HuH-7 (cell line): ENCODE results near the gene TULP4.
"Not testable (repeated sequence)": the region's sequence is repeated elsewhere in the genome, so short reads cannot be mapped to it uniquely, and the experiment has no call there.

Source experiments
- DNase-seq: peaks from one replicate; pipeline ENCODE4 v3.0.0; 2011; ENCODE audit warnings: low spot score

The TULP4 gene

GRCh38 chr6:158503222-158503621 lies 191.0 kb downstream of the TULP4 start:
- no peak for DNase-seq

GRCh38 chr6:158503846-158504245 lies 191.6 kb downstream of the TULP4 start:
- DNase-seq, result no peak

- DNase-seq, result no peak
Measured at GRCh38 chr6:158505194-158505593, 192.9 kb downstream of the TULP4 start.

GRCh38 chr6:158506601-158507000 lies 194.3 kb downstream of the TULP4 start:
- peak; percentile 89 for DNase-seq

DNA sequence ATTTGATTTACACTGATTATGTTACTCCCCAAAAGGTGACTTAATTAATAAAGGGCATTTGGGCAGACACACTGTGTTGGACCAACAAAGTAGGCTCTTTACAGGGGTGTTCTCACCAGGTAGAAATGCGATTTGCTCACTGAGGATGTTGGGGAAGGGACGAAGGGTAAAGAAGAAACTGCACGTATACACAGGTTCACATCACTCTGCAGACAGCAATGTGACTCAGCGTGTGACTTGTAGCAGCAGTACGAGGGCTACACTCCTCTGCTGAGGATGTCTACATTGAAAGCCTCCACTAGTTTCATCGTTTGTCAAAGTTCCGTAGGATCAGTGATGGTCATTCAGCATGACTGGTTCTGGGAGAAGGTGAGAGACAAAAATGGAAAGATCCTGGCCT lies 194.9 kb downstream of the TULP4 start:
- DNase-seq, result no peak

DNA sequence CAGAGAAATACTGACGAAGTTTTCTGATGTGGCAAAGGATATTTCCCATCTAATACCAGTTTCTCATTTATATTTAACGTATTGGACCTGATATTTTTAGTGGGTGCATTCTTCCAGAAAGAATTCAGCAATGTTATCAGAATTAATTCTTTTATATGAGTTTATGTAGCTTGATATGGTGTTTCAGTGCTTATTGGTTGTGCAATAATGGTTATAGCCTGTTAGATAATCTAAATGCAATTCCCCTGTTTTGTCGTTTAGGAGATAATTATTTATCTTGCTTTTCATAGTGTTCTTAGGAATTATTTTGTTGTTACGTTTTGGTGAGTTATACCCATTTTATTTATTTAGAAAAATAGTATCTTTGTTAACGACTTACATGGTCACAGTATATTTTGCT lies 196.2 kb downstream of the TULP4 start:
- no peak for DNase-seq

DNA sequence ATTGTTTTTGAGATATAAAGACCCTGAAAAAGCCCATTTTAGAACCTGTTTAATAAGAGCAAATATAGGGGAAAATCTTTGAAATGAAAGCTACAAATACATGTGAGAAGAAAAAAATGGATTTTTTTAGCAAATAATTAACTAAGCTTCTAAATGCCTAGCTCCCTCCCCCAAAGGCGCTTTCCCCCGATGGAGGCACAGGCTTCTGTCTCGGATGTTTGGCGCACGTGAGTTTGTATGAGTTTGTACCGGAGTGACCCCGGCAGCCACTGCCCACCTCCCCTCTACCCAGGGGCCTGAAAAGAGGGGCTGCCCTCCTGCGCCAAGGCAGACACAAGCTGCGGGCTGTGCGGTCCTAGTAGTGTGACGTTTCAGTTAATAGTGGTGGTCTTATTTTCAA lies 197.2 kb downstream of the TULP4 start:
- peak; percentile 71 for DNase-seq

DNA sequence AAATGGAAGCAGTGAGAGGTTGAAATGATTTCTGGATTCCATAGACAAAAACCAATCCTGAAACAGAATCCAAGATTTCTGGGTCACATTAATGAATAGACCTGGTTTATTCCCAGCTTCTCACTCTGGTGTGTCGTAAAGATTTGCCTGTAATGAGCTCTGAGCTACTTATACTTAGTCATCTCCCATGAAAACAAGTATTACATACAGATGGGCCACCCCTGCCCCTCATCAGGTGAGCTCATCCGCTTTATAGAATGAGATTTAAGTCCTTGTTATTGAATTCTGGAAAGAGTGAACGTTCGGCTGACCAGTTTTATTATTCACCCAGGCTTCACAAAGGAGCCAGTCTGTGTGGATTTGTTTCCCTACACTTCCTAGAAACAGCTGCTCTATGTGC lies 200.5 kb downstream of the TULP4 start:
- DNase-seq, result no peak

GRCh38 chr6:158514176-158514575 lies 201.9 kb downstream of the TULP4 start:
- DNase-seq, result no peak

DNA sequence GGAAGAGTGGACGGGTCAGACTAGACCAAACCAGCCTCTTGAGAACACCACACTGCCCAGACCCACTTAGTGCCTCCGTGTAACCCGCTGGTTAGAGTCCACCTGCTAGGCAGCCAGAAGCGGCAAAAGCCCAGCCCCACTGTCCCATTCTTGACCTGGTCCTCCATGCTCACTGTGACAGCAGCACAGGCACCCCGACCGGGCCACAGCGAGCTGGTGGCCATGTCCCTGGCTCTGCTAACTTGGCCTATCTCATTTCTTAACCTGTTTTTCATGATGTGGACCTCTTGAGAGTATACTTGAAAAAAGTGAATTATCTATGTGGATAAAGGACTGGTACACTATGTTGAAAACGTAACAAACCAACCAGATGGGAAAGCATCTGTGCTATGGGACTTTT lies 202.7 kb downstream of the TULP4 start:
- no peak for DNase-seq

GRCh38 chr6:158516098-158516497 lies 203.8 kb downstream of the TULP4 start:
- no peak for DNase-seq

- no peak for DNase-seq
Measured at GRCh38 chr6:158517038-158517437, 204.8 kb downstream of the TULP4 start.

DNA sequence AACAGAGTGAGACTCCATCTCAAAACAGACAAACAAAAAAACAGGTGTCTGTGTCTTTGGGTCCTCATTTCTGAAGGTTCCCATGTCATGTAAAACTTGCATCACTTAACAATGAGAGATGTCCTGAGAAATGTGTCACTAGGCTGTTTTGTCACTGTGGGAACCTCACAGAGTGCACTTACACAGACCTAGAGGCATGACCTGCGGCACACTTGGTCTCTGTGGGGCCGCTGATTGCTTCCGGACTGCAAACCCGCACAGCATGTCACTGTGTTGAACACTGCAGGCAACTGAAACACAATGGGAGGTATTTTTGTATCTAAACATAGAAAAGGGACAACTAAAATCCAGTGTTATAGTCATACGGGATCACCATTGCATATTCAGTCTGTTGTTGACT lies 205.3 kb downstream of the TULP4 start:
- no peak for DNase-seq

DNA sequence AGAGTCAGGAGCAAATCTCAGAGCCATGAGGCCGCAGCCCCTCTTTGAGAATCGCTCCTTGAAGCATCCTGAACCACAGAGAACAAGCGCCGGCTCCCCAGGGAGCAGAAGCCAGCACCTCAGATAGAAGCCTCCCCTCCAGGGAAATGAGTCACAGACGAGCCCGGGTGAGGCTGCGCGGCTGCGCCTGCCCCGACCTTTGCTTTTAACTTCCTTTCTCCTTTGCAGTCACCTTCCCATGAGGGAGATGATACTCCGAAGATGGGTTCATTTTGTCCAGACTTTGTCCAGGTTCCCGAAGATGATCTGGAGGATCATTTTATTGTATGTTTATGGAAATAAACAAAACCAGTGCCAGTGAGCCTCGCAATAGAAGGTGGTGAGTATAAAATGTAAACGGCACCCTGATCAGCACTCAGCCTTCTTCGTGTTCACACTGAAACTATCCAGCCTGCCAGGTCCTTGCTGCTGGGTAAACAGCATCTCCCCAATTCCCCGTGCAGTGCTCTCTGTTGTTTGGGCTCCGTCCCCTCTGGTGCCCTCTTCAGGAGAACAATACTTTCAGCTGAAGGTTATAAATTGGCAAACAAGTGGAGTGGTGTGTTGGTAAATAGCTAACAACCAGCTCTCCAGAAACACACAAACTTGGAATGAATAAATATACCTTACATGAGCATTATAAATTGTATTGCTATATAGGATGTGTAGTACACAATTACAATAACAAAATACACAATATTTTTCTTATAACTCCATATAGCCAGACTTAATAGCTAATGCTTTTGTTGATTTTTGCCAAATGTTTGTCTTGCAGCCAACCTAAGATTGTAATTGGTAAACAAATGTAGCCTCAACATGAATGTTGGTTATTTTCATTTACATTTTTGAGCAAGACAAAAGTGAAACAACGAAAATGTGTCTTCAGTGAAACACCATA lies 206.2 kb downstream of the TULP4 start:
- peak; percentile 60 for DNase-seq

DNA sequence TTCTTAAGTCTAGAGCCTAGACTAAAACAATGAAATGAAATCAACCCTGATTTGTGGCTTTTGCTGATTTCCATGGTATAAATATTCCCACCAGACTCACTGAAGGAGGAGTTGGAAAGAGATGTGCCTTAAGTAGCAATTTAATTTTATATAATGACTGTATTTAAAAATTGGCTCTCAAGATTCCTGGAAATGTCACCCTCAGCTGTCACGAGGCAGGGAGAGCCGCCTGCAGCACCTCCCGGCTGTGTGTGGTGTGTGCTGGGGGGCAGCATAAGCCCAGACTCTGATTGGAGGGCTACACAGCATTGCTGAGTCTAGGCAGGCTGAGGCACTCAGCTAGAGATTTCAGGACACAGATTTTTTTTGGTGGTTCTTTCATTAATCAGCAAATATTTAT lies 207.0 kb downstream of the TULP4 start:
- DNase-seq, result no peak

DNA sequence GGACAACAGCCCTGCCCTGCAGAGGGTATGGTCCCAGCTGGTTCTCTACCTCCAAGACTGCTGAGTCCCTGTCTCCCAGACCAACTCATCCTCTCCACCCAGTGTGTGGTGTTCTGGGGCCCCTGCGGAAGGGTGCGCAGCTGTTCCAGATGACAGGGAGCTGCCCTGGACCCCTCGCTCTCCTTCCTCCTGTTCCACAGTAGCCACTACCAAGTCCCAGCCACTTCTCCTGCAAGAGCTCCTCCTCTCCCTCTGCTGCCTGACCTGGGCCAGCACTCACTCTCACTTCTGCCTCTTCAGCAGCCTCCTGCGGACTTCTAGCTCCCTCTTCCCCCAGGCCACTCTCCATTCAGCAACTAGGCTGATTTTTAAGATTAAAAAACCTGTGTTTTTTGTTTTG lies 207.5 kb downstream of the TULP4 start:
- DNase-seq, result no peak

DNA sequence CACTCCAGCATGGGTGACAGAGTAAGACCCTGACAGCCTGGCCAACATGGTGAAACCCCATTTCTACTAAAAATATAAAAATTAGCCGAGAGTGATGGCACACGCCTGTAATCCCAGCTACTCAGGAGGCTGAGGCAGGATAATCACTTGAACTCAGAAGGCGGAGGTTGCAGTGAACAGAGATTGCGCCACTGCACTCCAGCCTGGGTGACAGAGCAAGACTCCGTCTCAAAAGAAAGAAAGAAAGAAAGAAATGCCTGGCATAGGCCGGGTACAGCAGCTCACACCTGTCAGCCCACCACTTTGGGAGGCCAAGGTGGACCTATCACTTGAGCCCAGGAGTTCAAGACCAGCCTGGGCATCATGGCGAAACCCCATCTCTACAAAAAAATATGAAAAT lies 208.7 kb downstream of the TULP4 start:
- DNase-seq, result not testable (repeated sequence)

GRCh38 chr6:158521759-158522158 lies 209.5 kb downstream of the TULP4 start:
- DNase-seq, result no peak

GRCh38 chr6:158522616-158523015 lies 210.4 kb downstream of the TULP4 start:
- DNase-seq, result no peak

DNA sequence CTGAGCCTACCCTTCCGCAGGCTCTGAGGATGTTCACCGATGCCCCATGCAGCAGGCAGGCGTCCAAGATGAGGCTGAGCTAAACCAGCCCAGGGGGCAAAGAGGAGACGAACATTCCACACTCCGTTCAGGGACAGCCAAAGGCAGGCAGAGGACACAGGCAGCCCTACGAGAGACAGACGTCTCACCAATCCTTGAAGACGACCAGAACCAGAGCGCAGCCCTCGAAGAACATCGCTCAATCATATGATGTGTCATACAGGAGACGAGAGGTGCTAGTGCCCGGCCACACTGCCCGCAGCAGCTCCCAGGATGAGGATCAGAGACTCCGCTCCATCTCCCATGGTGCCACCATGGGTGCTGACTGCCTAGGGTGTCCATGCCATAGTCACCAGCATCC lies 212.0 kb downstream of the TULP4 start:
- no peak for DNase-seq

- not testable (repeated sequence) for DNase-seq
Measured at GRCh38 chr6:158527858-158528257, 215.6 kb downstream of the TULP4 start.

- no peak for DNase-seq
Measured at GRCh38 chr6:158528826-158529225, 216.6 kb downstream of the TULP4 start.

DNA sequence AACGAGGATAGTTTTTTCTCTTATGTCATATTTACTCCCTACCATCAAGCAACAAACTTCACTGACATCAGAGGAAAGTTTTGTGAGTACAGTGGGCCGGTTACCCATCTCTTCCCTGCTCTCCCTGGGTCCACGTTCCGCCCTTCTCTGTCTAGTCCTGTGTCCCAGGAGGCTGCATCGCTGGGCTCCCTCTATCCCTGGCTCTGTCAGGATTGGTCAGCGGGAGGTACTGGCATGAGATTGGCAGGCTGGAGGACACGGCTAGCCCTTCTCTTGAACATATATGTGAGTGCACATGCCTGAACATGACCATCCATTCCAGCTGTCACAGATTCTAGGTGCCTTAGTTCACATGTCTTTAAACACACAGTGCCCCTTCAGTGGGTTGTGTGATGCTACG lies 217.4 kb downstream of the TULP4 start:
- DNase-seq, result no peak

- DNase-seq, result no peak
Measured at GRCh38 chr6:158531566-158531965, 219.3 kb downstream of the TULP4 start.
